HepG2 (cell line): Measurements from ENCODE around the gene MRAP. TPM values are rescaled to one million over a fixed set of nuclear protein-coding genes. Genes with fewer than 3 reads are reported as not detected.

ENCODE experiments used
- CREB1 ChIP-seq, 2 experiments: fragments of 450-650 bp in 1 of 2; IDR thresholded peaks; 2 replicates each; pipeline ENCODE4 v1.6.1; 2016 to 2017; ENCODE audit warnings: control low read depth in 1 of 2, mild to moderate bottlenecking in 1 of 2, missing compliant biosample characterization in 1 of 2, missing genetic modification characterization in 1 of 2
- ELF1 ChIP-seq: sonication (generic); formaldehyde crosslinking; IDR thresholded peaks from 2 replicates; pipeline ENCODE4 v1.4.0; 2020; ENCODE audit warnings: missing genetic modification reagents
- ELF3 ChIP-seq: IDR thresholded peaks from 2 replicates; pipeline ENCODE4 v1.6.1; 2016; ENCODE audit warnings: missing genetic modification reagents, missing compliant biosample characterization
- GATAD2A ChIP-seq: IDR thresholded peaks from 2 replicates; pipeline ENCODE4 v1.6.1; 2016
- GZF1 ChIP-seq: sonication (generic); formaldehyde crosslinking; IDR thresholded peaks from 2 replicates; pipeline ENCODE4 v1.5.1; 2020; ENCODE audit warnings: mild to moderate bottlenecking, missing genetic modification reagents
- HNF4A ChIP-seq: sonication (generic); formaldehyde crosslinking; IDR thresholded peaks from 2 replicates; pipeline ENCODE4 v1.4.0; 2020; ENCODE audit warnings: missing genetic modification reagents
- HNRNPK ChIP-seq: fragments of 200-400 bp; formaldehyde crosslinking; IDR thresholded peaks from 2 replicates; pipeline ENCODE4 v1.6.1; 2018; ENCODE audit warnings: low read length, low read depth, moderate library complexity, mild to moderate bottlenecking; ENCODE audit not compliant: poor library complexity, severe bottlenecking
- HOXA7 ChIP-seq: sonication (generic); formaldehyde crosslinking; IDR thresholded peaks from 2 replicates; pipeline ENCODE4 v1.8.1; 2022; ENCODE audit warnings: mild to moderate bottlenecking, missing genetic modification reagents, moderate library complexity
- LRRFIP1 ChIP-seq: sonication (generic); formaldehyde crosslinking; conservative IDR thresholded peaks from 2 replicates; pipeline ENCODE4 v1.4.0; 2020; ENCODE audit warnings: missing genetic modification reagents
- MED8 ChIP-seq: sonication (generic); formaldehyde crosslinking; IDR thresholded peaks from 2 replicates; pipeline ENCODE4 v1.8.1; 2023; ENCODE audit warnings: mild to moderate bottlenecking, missing genetic modification reagents; ENCODE audit not compliant: insufficient replicate concordance
- MXD1 ChIP-seq: sonication (generic); formaldehyde crosslinking; IDR thresholded peaks from 2 replicates; pipeline ENCODE4 v1.4.0; 2020; ENCODE audit warnings: mild to moderate bottlenecking, missing genetic modification reagents
- NFE2L1 ChIP-seq: sonication (generic); formaldehyde crosslinking; IDR thresholded peaks from 2 replicates; pipeline ENCODE4 v1.4.0; 2020; ENCODE audit warnings: missing genetic modification reagents, mild to moderate bottlenecking, borderline replicate concordance
- PHB2 ChIP-seq: fragments of 450-650 bp; IDR thresholded peaks from 2 replicates; pipeline ENCODE4 v1.6.1; 2018; ENCODE audit not compliant: partially characterized antibody
- RARA ChIP-seq: IDR thresholded peaks from 2 replicates; pipeline ENCODE4 v1.6.1; 2016; ENCODE audit warnings: missing genetic modification reagents, missing compliant biosample characterization
- REPIN1 ChIP-seq: sonication (generic); formaldehyde crosslinking; IDR thresholded peaks from 2 replicates; pipeline ENCODE4 v1.8.0; 2022; ENCODE audit warnings: missing genetic modification reagents, low read depth, mild to moderate bottlenecking, borderline replicate concordance
- SALL1 ChIP-seq: sonication (generic); formaldehyde crosslinking; IDR thresholded peaks from 2 replicates; pipeline ENCODE4 v1.8.0; 2022; ENCODE audit warnings: mild to moderate bottlenecking, missing genetic modification reagents
- SNRNP70 ChIP-seq: fragments of 200-400 bp; formaldehyde crosslinking; IDR thresholded peaks from 2 replicates; pipeline ENCODE4 v1.6.1; 2017; ENCODE audit warnings: mild to moderate bottlenecking, low read depth, low read length, moderate library complexity
- TBL1XR1 ChIP-seq: fragments of 150-350 bp; IDR thresholded peaks from 2 replicates; pipeline ENCODE4 v1.6.1; 2014; ENCODE audit warnings: borderline replicate concordance, low read length; ENCODE audit not compliant: partially characterized antibody
- TCF7 ChIP-seq: sonication (generic); IDR thresholded peaks from 2 replicates; pipeline ENCODE4 v1.6.1; 2016; ENCODE audit warnings: antibody characterized with exemption, low read depth
- ZFX ChIP-seq: sonication (generic); formaldehyde crosslinking; IDR thresholded peaks from 2 replicates; pipeline ENCODE4 v1.4.0; 2020; ENCODE audit warnings: mild to moderate bottlenecking, low read depth, missing genetic modification reagents, moderate library complexity
- ZNF101 ChIP-seq: sonication (generic); formaldehyde crosslinking; IDR thresholded peaks from 2 replicates; pipeline ENCODE4 v1.4.0; 2020; ENCODE audit warnings: mild to moderate bottlenecking, low read depth, missing genetic modification reagents, borderline replicate concordance
- ZNF180 ChIP-seq: sonication (generic); formaldehyde crosslinking; IDR thresholded peaks from 2 replicates; pipeline ENCODE4 v1.4.0; 2020; ENCODE audit warnings: low read depth, missing genetic modification reagents, borderline replicate concordance
- ZNF276 ChIP-seq: sonication (generic); formaldehyde crosslinking; IDR thresholded peaks from 2 replicates; pipeline ENCODE4 v1.4.0; 2020; ENCODE audit warnings: mild to moderate bottlenecking, low read depth, missing genetic modification reagents
- ZNF329 ChIP-seq: sonication (generic); formaldehyde crosslinking; IDR thresholded peaks from 2 replicates; pipeline ENCODE4 v1.9.0; 2021; ENCODE audit warnings: low read depth, mild to moderate bottlenecking, missing genetic modification reagents
- ZNF788 ChIP-seq: sonication (generic); formaldehyde crosslinking; IDR thresholded peaks from 2 replicates; pipeline ENCODE4 v1.5.0; 2020; ENCODE audit warnings: mild to moderate bottlenecking, missing genetic modification reagents, borderline replicate concordance
- polyA plus RNA-seq, 8 experiments: library from polyadenylated mRNA; depleted of rRNA in 3 of 8; stranded (reverse) in 7 of 8; unstranded in 1 of 8; fragments of >200 nt; fragmentation: Illumina TruSeq in 4 of 8; extraction: Trizol in 4 of 8; gene quantifications; 2 replicates each; pipeline versions ENCODE4 v1.2.1 to v1.2.3, GENCODE V29; 2011 to 2016; ENCODE audit warnings: low read depth in 4 of 8, missing spikeins in 1 of 8, mixed read lengths in 1 of 8; ENCODE audit not compliant: insufficient read depth in 1 of 8
- total RNA-seq, 5 experiments: library from RNA; depleted of rRNA; stranded (reverse); fragments of >200 nt; fragmentation: Illumina TruSeq; extraction: Trizol; gene quantifications; 2 replicates each; pipeline ENCODE4 v1.2.3, GENCODE V29; 2016; ENCODE audit warnings: low read depth in 1 of 5
- TF ChIP-seq, protein P1 (sequence below): sonication (generic); formaldehyde crosslinking; IDR thresholded peaks from 2 replicates; pipeline ENCODE4 v1.4.0; 2020; ENCODE audit warnings: missing genetic modification reagents, low read depth, mild to moderate bottlenecking, borderline replicate concordance

Gene MRAP
- total and polyA plus RNA-seq, 2 of the 13 experiments (the other 11 are each of a cell fraction or from before 2014, with no cell fraction given): 0.46 to 1.2 TPM

GRCh38 chr21:32330784-32331311 lies 32.2 kb downstream of the MRAP start (continued):
- TF ChIP-seq ZNF276 (CRISPR knock-in tag) (no peak), MXD1 (CRISPR knock-in tag) (no peak), HOXA7 (no peak), TCF7 (peak; percentile 87), RARA (CRISPR knock-in tag) (0 out of 2 replicates have a peak, but pooled peaks have one; percentile 4), ELF1 (peak; percentile 63), SALL1 (CRISPR knock-in tag) (peak; percentile 70), ELF3 (CRISPR knock-in tag) (peak; percentile 94), GZF1 (CRISPR knock-in tag) (peak; percentile 76; the same call in 1 of the 2 replicates), TBL1XR1 (no peak), SNRNP70 (no peak), GATAD2A (CRISPR knock-in tag) (peak; percentile 63), ZFX (CRISPR knock-in tag) (no peak), HNF4A (CRISPR knock-in tag) (peak; percentile 69), ZNF180 (CRISPR knock-in tag) (no peak), LRRFIP1 (CRISPR knock-in tag) (no peak), NFE2L1 (CRISPR knock-in tag) (no peak), PHB2 (no peak), MED8 (CRISPR knock-in tag) (no peak), ZNF101 (CRISPR knock-in tag) (no peak), ZNF329 (CRISPR knock-in tag) (no peak), CREB1 (IDR thresholded peaks at IDR 0.05) (no peak), CREB1 (CRISPR knock-in tag; IDR thresholded peaks at IDR 0.05) (0 out of 2 replicates have a peak, but pooled peaks have one; percentile 33), REPIN1 (CRISPR knock-in tag) (peak; percentile 43; the same call in 1 of the 2 replicates), ZNF788 (peak; percentile 31; the same call in 1 of the 2 replicates), HNRNPK (no peak)
- TF ChIP-seq, protein P1, sequence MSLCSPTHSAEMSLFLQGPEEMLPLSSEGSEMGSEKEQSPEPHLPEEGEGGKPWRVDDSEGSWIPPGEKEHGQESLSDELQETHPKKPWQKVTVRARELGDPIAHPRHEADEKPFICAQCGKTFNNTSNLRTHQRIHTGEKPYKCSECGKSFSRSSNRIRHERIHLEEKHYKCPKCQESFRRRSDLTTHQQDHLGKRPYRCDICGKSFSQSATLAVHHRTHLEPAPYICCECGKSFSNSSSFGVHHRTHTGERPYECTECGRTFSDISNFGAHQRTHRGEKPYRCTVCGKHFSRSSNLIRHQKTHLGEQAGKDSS (CRISPR knock-in tag): peak; percentile 62; the same call in 1 of the 2 replicates
